COLO668 (cell line): ENCODE measurements around the gene OR1E2.
"Not testable (repeated sequence)": the region's sequence is repeated elsewhere in the genome, so short reads cannot be mapped to it uniquely, and the experiment has no call there.

Experiments
- DNase-seq: peaks from one replicate; lab custom pipeline; 2025; ENCODE audit not compliant: unreplicated experiment; lab: John Stamatoyannopoulos, UW

OR1E2 gene

GRCh38 chr17:3398310-3398709 is 35.3 kb downstream of the OR1E2 start, which contains the start of gene OR1E1:
Gene OR1E1, minus strand, starts transcription at chr17:3398410. Its CDS starts 0 bp downstream, at chr17:3398410.
- DNase-seq: no peak

- DNase-seq: not testable (repeated sequence)
These were observed 35.8 kb downstream of the OR1E2 start for GRCh38 chr17:3397801-3398200.

- DNase-seq: no peak
These were observed 43.9 kb downstream of the OR1E2 start for GRCh38 chr17:3389791-3390190.

- DNase-seq: no peak
These were observed 47.5 kb downstream of the OR1E2 start, which contains the start of gene OR3A2 for GRCh38 chr17:3385869-3386816. Gene OR3A2, minus strand, starts transcription at chr17:3386308.
